Measurements from ENCODE around the gene TOR1A. TPM values are rescaled to one million over a fixed set of nuclear protein-coding genes. Genes with fewer than 3 reads are reported as not detected.
"Not testable (repeated sequence)": the region's sequence is repeated elsewhere in the genome, so short reads cannot be mapped to it uniquely, and the experiment has no call there.

The TOR1A gene
- total RNA-seq, 2 donors from 2014 or later = 17.4 to 27.0 TPM

DNA sequence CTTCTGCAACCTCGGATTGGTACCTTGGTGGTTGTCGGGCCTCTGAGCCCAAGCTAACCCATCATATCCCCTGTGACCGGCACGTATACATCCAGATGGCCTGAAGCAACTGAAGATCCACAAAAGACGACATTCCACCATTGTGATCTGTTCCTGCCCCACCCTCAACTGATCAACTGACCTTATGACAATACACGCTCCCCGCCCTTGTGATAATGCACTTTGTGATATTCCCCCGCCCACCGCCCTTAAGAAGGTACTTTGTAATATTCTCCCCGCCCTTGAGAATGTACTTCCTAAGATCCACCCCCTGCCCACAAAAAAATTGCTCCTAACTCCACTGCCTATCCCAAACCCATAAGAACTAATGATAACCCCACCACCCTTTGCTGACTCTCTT lies 37.5 kb downstream of the TOR1A start:
- Histone ChIP-seq H3K36me3 (replicated peaks in 1 of 2; ENCODE audit: insufficient read depth in 1 of 2, low read depth in 2 of 2) (no peaks in the 10 kb centered on the region), H3K27ac (no peak overlapping the region), H3K4me3 (no peak overlapping the region), H3K27me3 (no peaks in the 10 kb centered on the region), H3K4me1 (peaks cover 8% of the 10 kb centered on the region), H3K9me3 (no peaks in the 10 kb centered on the region)
- ATAC-seq (no peak), DNase-seq (no peak)
- TF ChIP-seq, protein P1, sequence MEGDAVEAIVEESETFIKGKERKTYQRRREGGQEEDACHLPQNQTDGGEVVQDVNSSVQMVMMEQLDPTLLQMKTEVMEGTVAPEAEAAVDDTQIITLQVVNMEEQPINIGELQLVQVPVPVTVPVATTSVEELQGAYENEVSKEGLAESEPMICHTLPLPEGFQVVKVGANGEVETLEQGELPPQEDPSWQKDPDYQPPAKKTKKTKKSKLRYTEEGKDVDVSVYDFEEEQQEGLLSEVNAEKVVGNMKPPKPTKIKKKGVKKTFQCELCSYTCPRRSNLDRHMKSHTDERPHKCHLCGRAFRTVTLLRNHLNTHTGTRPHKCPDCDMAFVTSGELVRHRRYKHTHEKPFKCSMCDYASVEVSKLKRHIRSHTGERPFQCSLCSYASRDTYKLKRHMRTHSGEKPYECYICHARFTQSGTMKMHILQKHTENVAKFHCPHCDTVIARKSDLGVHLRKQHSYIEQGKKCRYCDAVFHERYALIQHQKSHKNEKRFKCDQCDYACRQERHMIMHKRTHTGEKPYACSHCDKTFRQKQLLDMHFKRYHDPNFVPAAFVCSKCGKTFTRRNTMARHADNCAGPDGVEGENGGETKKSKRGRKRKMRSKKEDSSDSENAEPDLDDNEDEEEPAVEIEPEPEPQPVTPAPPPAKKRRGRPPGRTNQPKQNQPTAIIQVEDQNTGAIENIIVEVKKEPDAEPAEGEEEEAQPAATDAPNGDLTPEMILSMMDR (IDR thresholded peaks at IDR 0.05) = no peak
- TF ChIP-seq POLR2A (IDR thresholded peaks at IDR 0.05) = no peak
- intact Hi-C loops (cut with DNase I) = loop anchor here (10.0 kb wide), 1 partner anchor 652 kb away; no protein-coding TSS in a partner anchor
- WGBS, 2 donors = 75 to 82% methylated on average over 10 of the region's 10 CpGs

DNA sequence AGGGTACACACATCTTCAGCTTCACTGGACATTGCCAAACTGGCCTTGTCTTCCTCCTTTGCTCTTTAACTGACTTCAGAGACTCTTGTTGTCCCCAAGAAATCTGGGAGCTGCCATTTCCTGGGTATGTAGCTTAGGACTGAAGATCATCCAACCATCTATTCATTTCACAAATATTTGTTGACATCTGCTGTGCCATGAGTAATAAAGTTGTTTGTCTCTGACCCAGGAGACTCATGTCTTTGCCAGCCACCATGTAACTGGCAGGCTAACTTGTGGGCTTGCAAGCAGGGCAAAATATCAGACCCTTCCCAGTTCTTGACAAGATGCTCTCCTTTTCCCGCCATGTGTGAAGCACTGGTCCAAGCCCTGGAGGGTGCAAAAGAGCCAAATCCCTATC lies 38.1 kb downstream of the TOR1A start:
- H3K9me3 ChIP-seq = no peaks in the 10 kb centered on the region
- H3K36me3 ChIP-seq (replicated peaks in 1 of 2; ENCODE audit: insufficient read depth in 1 of 2, low read depth in 2 of 2) = no peaks in the 10 kb centered on the region
- no peak for TF ChIP-seq POLR2A (IDR thresholded peaks at IDR 0.05)
- TF ChIP-seq, protein P1 (IDR thresholded peaks at IDR 0.05) = no peak
- no peak overlapping the region for H3K4me3 ChIP-seq
- H3K4me1 ChIP-seq = peaks cover 8% of the 10 kb centered on the region
- H3K27ac ChIP-seq = no peak overlapping the region
- intact Hi-C loops (cut with DNase I) = loop anchor here (10.0 kb wide), 1 partner anchor 651 kb away; no protein-coding TSS in a partner anchor
- ATAC-seq = no peak
- WGBS, 2 donors = 71 to 95% methylated on average over 1 of the region's 1 CpG
- DNase-seq = no peak
- no peaks in the 10 kb centered on the region for H3K27me3 ChIP-seq

DNA sequence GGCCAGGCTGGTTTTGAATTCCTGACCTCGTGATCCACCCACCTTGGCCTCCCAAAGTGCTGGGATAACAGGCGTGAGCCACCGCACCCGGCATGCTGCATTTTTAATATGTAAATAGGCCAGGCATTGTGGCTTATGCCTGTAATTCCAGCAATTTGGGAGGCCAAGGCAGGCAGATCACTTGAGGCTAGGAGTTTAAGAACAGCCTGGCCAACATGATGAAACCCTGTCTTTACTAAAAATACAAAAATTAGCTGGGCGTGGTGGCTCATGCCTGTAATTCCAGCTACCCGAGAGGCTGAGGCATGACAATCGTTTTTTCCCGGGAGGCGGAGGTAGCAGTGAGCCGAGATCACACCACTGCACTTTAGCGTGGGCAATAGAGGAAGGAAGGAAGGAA lies 39.0 kb downstream of the TOR1A start:
- not testable (repeated sequence) for H3K4me3 ChIP-seq; H3K36me3 ChIP-seq (replicated peaks in 1 of 2; ENCODE audit: insufficient read depth in 1 of 2, low read depth in 2 of 2); H3K27me3 ChIP-seq; H3K4me1 ChIP-seq; H3K27ac ChIP-seq; ATAC-seq; H3K9me3 ChIP-seq; DNase-seq
- 52 to 56% methylated on average over 8 to 11 of the region's 11 CpGs for WGBS, 2 donors
- intact Hi-C loops (cut with DNase I) = loop anchor here (5.0 to 10.0 kb wide), 2 partner anchors 48 to 650 kb away; no protein-coding TSS in a partner anchor

DNA sequence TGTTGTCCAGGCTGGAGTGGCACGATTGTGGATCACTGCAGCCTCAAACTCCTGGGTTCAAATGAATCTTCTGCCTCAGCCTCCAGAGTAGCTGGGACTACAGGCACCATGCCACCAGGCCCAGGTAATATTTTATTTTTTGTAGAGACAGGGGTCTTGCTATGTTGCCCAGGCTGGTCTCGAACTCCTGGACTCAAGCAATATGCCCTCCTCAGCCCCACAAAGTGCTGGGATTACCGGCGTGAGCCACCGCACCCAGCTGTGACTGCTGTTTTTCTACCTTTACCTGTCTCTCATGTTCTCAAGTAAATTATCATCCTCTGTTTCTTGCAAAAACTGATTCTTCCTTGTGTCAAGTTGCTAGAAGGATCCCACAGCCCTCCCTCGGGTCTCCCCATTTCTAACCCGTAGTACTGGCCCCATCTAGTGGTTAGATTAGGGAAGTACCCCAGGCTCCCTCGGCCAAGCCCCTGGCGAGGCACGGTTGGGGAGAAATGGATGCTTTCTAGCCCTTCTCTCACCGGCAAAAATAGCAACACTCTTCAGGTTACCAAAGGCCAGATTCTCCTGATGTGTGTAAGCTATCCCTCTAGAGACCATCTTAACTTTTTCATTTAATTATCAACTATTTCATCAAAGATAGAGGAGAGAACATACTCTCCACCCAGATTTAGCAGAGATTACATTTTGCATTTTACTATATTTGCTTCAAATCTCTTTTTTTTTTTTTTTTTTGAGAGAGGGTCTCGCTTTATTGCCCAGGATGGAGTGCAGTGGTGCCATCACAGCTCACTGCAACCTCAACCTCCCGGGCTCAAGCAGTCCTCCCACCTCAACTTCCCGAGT lies 40.2 kb downstream of the TOR1A start:
- 28 to 33% methylated on average over 14 of the region's 14 CpGs for WGBS, 2 donors

DNA sequence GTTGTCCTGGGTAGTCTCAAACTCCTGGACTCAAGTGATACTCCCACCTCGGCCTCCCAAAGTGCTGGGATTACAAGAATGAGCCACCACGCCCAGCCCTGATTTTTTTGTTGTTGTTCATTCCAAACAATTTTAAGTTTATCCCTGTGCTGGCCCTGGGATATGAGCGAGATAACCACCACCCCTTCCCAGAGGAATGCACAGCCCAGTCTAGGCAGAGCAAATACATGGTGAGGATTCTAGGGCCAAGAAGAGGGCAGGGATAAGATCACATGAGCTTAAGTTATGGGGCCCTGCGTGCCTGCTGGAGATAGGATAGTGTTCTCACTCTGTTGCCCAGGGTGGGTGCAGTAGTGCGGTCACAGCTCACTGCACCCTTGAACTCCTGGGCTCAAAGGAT lies 42.0 kb downstream of the TOR1A start:
- TF ChIP-seq, protein P1 (IDR thresholded peaks at IDR 0.05) = no peak
- no peak for TF ChIP-seq POLR2A (IDR thresholded peaks at IDR 0.05)
- WGBS, 2 donors = 65 to 68% methylated on average over 4 to 5 of the region's 5 CpGs
- H3K36me3 ChIP-seq (replicated peaks in 1 of 2; ENCODE audit: insufficient read depth in 1 of 2, low read depth in 2 of 2) = no peaks in the 10 kb centered on the region
- H3K4me3 ChIP-seq = no peak overlapping the region
- H3K9me3 ChIP-seq = no peaks in the 10 kb centered on the region
- DNase-seq (no peak), ATAC-seq (no peak)
- intact Hi-C loops (cut with DNase I) = loop anchor here (5.0 to 10.0 kb wide), 2 partner anchors 45 to 647 kb away; no protein-coding TSS in a partner anchor
- H3K27ac ChIP-seq = no peak overlapping the region
- H3K4me1 ChIP-seq = peaks cover 2% of the 10 kb centered on the region
- H3K27me3 ChIP-seq = no peaks in the 10 kb centered on the region

More for the DNA sequence above, 40.2 kb downstream of the TOR1A start:
- H3K4me3 ChIP-seq = no peak overlapping the region
- TF ChIP-seq, protein P1 (IDR thresholded peaks at IDR 0.05) = peak; percentile 74 to 91 (median 89)
- no peak for TF ChIP-seq POLR2A (IDR thresholded peaks at IDR 0.05)
- ATAC-seq (peak; percentile 91), DNase-seq (peak; percentile 76 to 78 (median 77))
- no peaks in the 10 kb centered on the region for H3K9me3 ChIP-seq
- H3K4me1 ChIP-seq = peaks cover 5% of the 10 kb centered on the region
- H3K27me3 ChIP-seq = no peaks in the 10 kb centered on the region
- intact Hi-C loops (cut with DNase I) = loop anchor here (5.0 to 10.0 kb wide), 2 partner anchors 46 to 649 kb away; no protein-coding TSS in a partner anchor
- H3K27ac ChIP-seq = no peak overlapping the region
- no peaks in the 10 kb centered on the region for H3K36me3 ChIP-seq (replicated peaks in 1 of 2; ENCODE audit: insufficient read depth in 1 of 2, low read depth in 2 of 2)
